ENCODE data around the gene NINJ1. TPM values are rescaled to one million over a fixed set of nuclear protein-coding genes. Genes with fewer than 3 reads are reported as not detected.

NINJ1 gene
- total and polyA plus RNA-seq, 2 donors (not counting 3 experiments of a cell fraction or from before 2014, with no cell fraction given), result 31.5 to 57.7 TPM

DNA sequence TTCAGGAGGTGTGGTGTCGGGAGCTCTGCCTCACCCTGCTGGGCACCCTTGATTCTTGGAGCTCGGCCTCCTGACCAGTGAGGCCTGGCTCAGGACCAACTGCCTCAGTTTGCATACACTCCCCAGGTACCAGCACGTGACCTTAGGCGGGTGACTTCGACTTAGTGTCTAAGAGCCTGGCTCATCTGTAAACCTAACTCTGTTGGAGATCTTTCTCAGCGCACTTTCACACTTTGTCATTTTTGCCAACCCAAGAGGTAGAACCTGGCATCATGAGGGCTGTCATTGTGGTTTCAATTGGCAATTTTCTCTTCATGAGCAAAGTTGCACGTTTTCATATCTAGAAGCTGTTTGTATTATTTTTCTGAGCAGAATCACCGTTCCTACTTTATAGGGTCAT, 36.5 kb upstream of the NINJ1 start:
- dilution Hi-C loops (cut with MboI; ENCODE audit: extremely low pct_ligation_motif_present, low sequenced_read_pairs) (no loop called here), intact Hi-C loops (cut with micrococcal nuclease) (no loop called here)
- POLR2A ChIA-PET, result no interaction called here
- H3K27ac ChIP-seq (ENCODE audit: insufficient read depth, low read depth, low read length), result no peak overlapping the region
- DNase-seq (ENCODE audit: low read depth, low spot score) (no peak), FAIRE-seq (no peak)
- no peaks in the 10 kb centered on the region for H3K27me3 ChIP-seq (ENCODE audit: control insufficient read depth in 2 of 2, insufficient read depth in 2 of 2, low read length in 2 of 2)
- H3K79me2 ChIP-seq (ENCODE audit: control insufficient read depth, insufficient read depth, low read length), result no peaks in the 10 kb centered on the region
- H4K20me1 ChIP-seq (replicated peaks; ENCODE audit: control insufficient read depth, extremely low read depth, insufficient read depth, low read length), result no peaks in the 10 kb centered on the region
- CTCF ChIA-PET, result interaction anchor here (1.0 kb wide), 1 partner anchor 132 kb away, joined by 4 read pairs; no protein-coding TSS in a partner anchor
- no peak overlapping the region for H3K9ac ChIP-seq (replicated peaks; ENCODE audit: extremely low read depth, insufficient read depth, low read length)
- no peak for TF ChIP-seq GATA2 (IDR thresholded peaks at IDR 0.05; ENCODE audit: insufficient read depth, insufficient read length, low read depth, low read length)
- no peak for TF ChIP-seq POLR2AphosphoS5 (IDR thresholded peaks at IDR 0.05; ENCODE audit: insufficient read depth, low read depth, low read length)
- no peak for TF ChIP-seq POLR2A (IDR thresholded peaks at IDR 0.05; ENCODE audit: low read depth, low read length)
- TF ChIP-seq EZH2 (IDR thresholded peaks at IDR 0.05; ENCODE audit: borderline replicate concordance, low read depth, low read length, severe bottlenecking), result no peak
- TF ChIP-seq FOS (IDR thresholded peaks at IDR 0.05; ENCODE audit: borderline replicate concordance, insufficient read depth, low read length), result no peak
- TF ChIP-seq, protein P1, sequence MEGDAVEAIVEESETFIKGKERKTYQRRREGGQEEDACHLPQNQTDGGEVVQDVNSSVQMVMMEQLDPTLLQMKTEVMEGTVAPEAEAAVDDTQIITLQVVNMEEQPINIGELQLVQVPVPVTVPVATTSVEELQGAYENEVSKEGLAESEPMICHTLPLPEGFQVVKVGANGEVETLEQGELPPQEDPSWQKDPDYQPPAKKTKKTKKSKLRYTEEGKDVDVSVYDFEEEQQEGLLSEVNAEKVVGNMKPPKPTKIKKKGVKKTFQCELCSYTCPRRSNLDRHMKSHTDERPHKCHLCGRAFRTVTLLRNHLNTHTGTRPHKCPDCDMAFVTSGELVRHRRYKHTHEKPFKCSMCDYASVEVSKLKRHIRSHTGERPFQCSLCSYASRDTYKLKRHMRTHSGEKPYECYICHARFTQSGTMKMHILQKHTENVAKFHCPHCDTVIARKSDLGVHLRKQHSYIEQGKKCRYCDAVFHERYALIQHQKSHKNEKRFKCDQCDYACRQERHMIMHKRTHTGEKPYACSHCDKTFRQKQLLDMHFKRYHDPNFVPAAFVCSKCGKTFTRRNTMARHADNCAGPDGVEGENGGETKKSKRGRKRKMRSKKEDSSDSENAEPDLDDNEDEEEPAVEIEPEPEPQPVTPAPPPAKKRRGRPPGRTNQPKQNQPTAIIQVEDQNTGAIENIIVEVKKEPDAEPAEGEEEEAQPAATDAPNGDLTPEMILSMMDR (IDR thresholded peaks at IDR 0.05; ENCODE audit: extremely low read depth in 1 of 2, insufficient read depth in 1 of 2, low read depth in 1 of 2, low read length in 2 of 2), result no peak
- TF ChIP-seq MYC (IDR thresholded peaks at IDR 0.05; ENCODE audit: low read depth, low read length), result no peak
- no peak for TF ChIP-seq JUN (IDR thresholded peaks at IDR 0.05; ENCODE audit: borderline replicate concordance, insufficient read depth, insufficient read length, low read depth)
- TF ChIP-seq, protein P2, sequence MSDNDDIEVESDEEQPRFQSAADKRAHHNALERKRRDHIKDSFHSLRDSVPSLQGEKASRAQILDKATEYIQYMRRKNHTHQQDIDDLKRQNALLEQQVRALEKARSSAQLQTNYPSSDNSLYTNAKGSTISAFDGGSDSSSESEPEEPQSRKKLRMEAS (IDR thresholded peaks at IDR 0.05; ENCODE audit: insufficient read depth, insufficient read length), result no peak
- no peaks in the 10 kb centered on the region for H3K9me3 ChIP-seq (replicated peaks; ENCODE audit: control insufficient read depth, insufficient read depth, low read length)
- H3K9me1 ChIP-seq (replicated peaks; ENCODE audit: control insufficient read depth, extremely low read depth, insufficient read depth, low read length), result no peaks in the 10 kb centered on the region
- BruUV-seq (replicated peaks), result no TSS peak
- H3K4me1 ChIP-seq (ENCODE audit: control insufficient read depth, extremely low read depth, insufficient read depth, low read length), result no peaks in the 10 kb centered on the region
- H3K4me3 ChIP-seq (replicated peaks in 1 of 3; ENCODE audit: insufficient read depth in 1 of 3, low read depth in 1 of 3, low read length in 3 of 3), result no peak overlapping the region
- H3K4me2 ChIP-seq (ENCODE audit: insufficient read depth, low read length), result no peak overlapping the region
- H2AFZ ChIP-seq (ENCODE audit: low read depth, low read length), result no peak overlapping the region
- H3K36me3 ChIP-seq (ENCODE audit: control insufficient read depth in 2 of 2, extremely low read depth in 1 of 2, insufficient read depth in 2 of 2, low read length in 2 of 2), result no peaks in the 10 kb centered on the region
